Thoracic aorta (tissue), 2 donors: ENCODE measurements around the gene PHF20. TPM values are rescaled to one million over a fixed set of nuclear protein-coding genes. Genes with fewer than 3 reads are reported as not detected.
"Not testable (repeated sequence)": the region's sequence is repeated elsewhere in the genome, so short reads cannot be mapped to it uniquely, and the experiment has no call there.

ENCODE experiments used
- ATAC-seq: fragments of 150-250 bp; one replicate; pipeline ENCODE4 v1.8.0; 2017; ENCODE audit warnings: low read depth; ENCODE audit not compliant: insufficient number of reproducible peaks, low FRiP score
- DNase-seq: peaks from one replicate; pipeline ENCODE4 v3.0.0-alpha.2; 2020; ENCODE audit warnings: low spot score
- H3K27ac ChIP-seq, 2 donors: fragments of 200-600 bp; sonication (generic); 1 replicate in 1 of 2; 2 replicates in 1 of 2; pipeline ENCODE4 v1.5.1; 2016; ENCODE audit warnings: mild to moderate bottlenecking in 2 of 2, moderate library complexity in 2 of 2
- H3K27me3 ChIP-seq: fragments of 200-600 bp; sonication (generic); replicated peaks from 2 replicates; pipeline ENCODE4 v1.6.0; 2016; ENCODE audit warnings: mild to moderate bottlenecking; ENCODE audit not compliant: insufficient read depth
- H3K36me3 ChIP-seq: fragments of 200-600 bp; sonication (generic); one replicate; pipeline ENCODE4 v1.5.1; 2016
- H3K4me1 ChIP-seq, 2 donors: fragments of 200-600 bp; sonication (generic); 1 replicate in 1 of 2; 2 replicates in 1 of 2; pipeline versions ENCODE4 v1.5.1 to v1.6.0; 2016; ENCODE audit warnings: low read depth in 2 of 2, mild to moderate bottlenecking in 1 of 2; ENCODE audit not compliant: control insufficient read depth in 1 of 2
- H3K4me3 ChIP-seq: fragments of 200-600 bp; sonication (generic); 2 replicates; pipeline ENCODE4 v1.5.1; 2016; ENCODE audit warnings: mild to moderate bottlenecking
- H3K9me3 ChIP-seq: fragments of 200-600 bp; sonication (generic); 2 replicates; pipeline ENCODE4 v1.5.1; 2016
- CTCF ChIP-seq: fragments of 200-600 bp; sonication (generic); IDR thresholded peaks from one replicate; pipeline ENCODE4 v1.5.1; 2019; ENCODE audit warnings: antibody characterized with exemption
- total RNA-seq, 2 donors: library from RNA; depleted of rRNA; stranded (reverse); fragments of >200 nt; gene quantifications; one replicate each; pipeline versions ENCODE4 v1.1.0 to v1.2.3, GENCODE V29; 2016

Gene PHF20
- total RNA-seq, 2 donors from 2014 or later: 35.8 to 46.8 TPM

GRCh38 chr20:35985806-35986205, 214.0 kb downstream of the PHF20 start:
- Histone ChIP-seq H3K36me3 (no peaks in the 10 kb centered on the region), H3K9me3 (no peaks in the 10 kb centered on the region), H3K27me3 (no peaks in the 10 kb centered on the region), H3K4me1 (no peaks in the 10 kb centered on the region), H3K4me3 (no peak overlapping the region), H3K27ac (no peak overlapping the region)
- ATAC-seq: no peak
- DNase-seq: no peak
- no peak for TF ChIP-seq CTCF

- Histone ChIP-seq H3K27me3 (no peaks in the 10 kb centered on the region), H3K36me3 (no peaks in the 10 kb centered on the region), H3K9me3 (no peaks in the 10 kb centered on the region), H3K4me1 (no peaks in the 10 kb centered on the region), H3K27ac (no peak overlapping the region), H3K4me3 (no peak overlapping the region)
- no peak for ATAC-seq
- TF ChIP-seq CTCF: no peak
- no peak for DNase-seq
These were observed 217.2 kb downstream of the PHF20 start for GRCh38 chr20:35988910-35989463.

- Histone ChIP-seq H3K27me3 (no peaks in the 10 kb centered on the region), H3K27ac (no peak overlapping the region), H3K4me3 (no peak overlapping the region), H3K9me3 (no peaks in the 10 kb centered on the region), H3K4me1 (no peaks in the 10 kb centered on the region), H3K36me3 (no peaks in the 10 kb centered on the region)
- peak; percentile 40 for TF ChIP-seq CTCF
- ATAC-seq (no peak), DNase-seq (no peak)
These were observed 219.4 kb downstream of the PHF20 start for GRCh38 chr20:35991142-35991771.

- Histone ChIP-seq H3K9me3 (no peaks in the 10 kb centered on the region), H3K4me3 (peak overlapping the region; percentile 34), H3K4me1 (no peaks in the 10 kb centered on the region), H3K36me3 (no peaks in the 10 kb centered on the region), H3K27me3 (no peaks in the 10 kb centered on the region), H3K27ac (no peak overlapping the region)
- DNase-seq: no peak
- ATAC-seq: no peak
- peak; percentile 84 for TF ChIP-seq CTCF
These were observed 221.0 kb downstream of the PHF20 start for GRCh38 chr20:35992713-35993335.

- TF ChIP-seq CTCF: peak; percentile 85
- no peaks in the 10 kb centered on the region for H3K9me3 ChIP-seq
- ATAC-seq: peak; percentile 50
These were observed 223.2 kb downstream of the PHF20 start for GRCh38 chr20:35994994-35995453.

GRCh38 chr20:35996492-35996891, 224.7 kb downstream of the PHF20 start:
- not testable (repeated sequence) for H3K4me1 ChIP-seq, DNase-seq, ATAC-seq, H3K4me3 ChIP-seq, H3K36me3 ChIP-seq, H3K9me3 ChIP-seq, H3K27me3 ChIP-seq, H3K27ac ChIP-seq

More at GRCh38 chr20:35994994-35995453, 223.2 kb downstream of the PHF20 start:
- no peak overlapping the region for H3K27ac ChIP-seq
- no peak overlapping the region for H3K4me3 ChIP-seq
- H3K4me1 ChIP-seq: no peaks in the 10 kb centered on the region
- peak; percentile 19 for DNase-seq
- H3K36me3 ChIP-seq: no peaks in the 10 kb centered on the region
- H3K27me3 ChIP-seq: no peaks in the 10 kb centered on the region
